ENCODE measurements around the gene RABEP2.
A peak's percentile ranks its signal among the peaks of the same experiment; 100 is the strongest.
"Not testable (repeated sequence)": the region's sequence is repeated elsewhere in the genome, so short reads cannot be mapped to it uniquely, and the experiment has no call there.

Gene RABEP2

DNA sequence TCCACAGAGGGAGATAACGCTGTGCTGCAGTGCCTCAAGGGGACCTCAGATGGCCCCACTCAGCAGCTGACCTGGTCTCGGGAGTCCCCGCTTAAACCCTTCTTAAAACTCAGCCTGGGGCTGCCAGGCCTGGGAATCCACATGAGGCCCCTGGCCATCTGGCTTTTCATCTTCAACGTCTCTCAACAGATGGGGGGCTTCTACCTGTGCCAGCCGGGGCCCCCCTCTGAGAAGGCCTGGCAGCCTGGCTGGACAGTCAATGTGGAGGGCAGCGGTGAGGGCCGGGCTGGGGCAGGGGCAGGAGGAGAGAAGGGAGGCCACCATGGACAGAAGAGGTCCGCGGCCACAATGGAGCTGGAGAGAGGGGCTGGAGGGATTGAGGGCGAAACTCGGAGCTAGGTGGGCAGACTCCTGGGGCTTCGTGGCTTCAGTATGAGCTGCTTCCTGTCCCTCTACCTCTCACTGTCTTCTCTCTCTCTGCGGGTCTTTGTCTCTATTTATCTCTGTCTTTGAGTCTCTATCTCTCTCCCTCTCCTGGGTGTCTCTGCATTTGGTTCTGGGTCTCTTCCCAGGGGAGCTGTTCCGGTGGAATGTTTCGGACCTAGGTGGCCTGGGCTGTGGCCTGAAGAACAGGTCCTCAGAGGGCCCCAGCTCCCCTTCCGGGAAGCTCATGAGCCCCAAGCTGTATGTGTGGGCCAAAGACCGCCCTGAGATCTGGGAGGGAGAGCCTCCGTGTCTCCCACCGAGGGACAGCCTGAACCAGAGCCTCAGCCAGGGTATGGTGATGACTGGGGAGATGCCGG lies 7.5 kb upstream of the RABEP2 start:
- DNase-seq, result no peak

DNA sequence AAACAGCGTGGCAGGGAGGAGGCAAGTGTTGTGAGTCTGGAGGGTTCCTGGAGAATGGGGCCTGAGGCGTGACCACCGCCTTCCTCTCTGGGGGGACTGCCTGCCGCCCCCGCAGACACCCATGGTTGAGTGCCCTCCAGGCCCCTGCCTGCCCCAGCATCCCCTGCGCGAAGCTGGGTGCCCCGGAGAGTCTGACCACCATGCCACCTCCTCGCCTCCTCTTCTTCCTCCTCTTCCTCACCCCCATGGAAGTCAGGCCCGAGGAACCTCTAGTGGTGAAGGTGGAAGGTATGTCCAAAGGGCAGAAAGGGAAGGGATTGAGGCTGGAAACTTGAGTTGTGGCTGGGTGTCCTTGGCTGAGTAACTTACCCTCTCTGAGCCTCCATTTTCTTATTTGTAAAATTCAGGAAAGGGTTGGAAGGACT lies 6.8 kb upstream of the RABEP2 start, which contains the start of gene CD19:
Gene CD19, plus strand, starts transcription at position 171 of the 425 bp plus-strand sequence. Its CDS starts 30 bp downstream, at position 201.
- DNase-seq, result no peak

GRCh38 chr16:28930652-28931051 lies 5.6 kb upstream of the RABEP2 start:
- no peak for DNase-seq

DNA sequence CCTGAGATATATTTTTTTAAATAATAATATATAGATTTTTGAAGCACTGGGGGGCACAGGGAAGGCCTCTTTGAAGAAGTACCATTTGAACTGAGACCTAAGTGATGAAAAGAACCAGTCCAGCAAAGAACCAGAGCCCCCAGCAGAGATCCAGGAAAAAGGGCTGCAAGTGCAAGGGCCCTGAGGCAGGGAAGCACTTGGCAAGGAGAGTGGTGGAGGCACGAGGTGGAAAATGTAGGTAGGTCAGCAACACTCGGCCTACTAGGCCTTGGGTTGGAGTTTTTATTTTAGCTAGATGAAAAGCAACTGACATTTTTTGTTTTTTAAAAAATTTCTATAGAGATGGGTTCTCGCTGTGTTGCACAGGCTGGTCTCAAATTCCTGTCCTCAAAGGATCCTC lies 5.2 kb upstream of the RABEP2 start:
- DNase-seq, result no peak

- no peak for DNase-seq
These were observed 2.8 kb upstream of the RABEP2 start for GRCh38 chr16:28927815-28928214.

DNA sequence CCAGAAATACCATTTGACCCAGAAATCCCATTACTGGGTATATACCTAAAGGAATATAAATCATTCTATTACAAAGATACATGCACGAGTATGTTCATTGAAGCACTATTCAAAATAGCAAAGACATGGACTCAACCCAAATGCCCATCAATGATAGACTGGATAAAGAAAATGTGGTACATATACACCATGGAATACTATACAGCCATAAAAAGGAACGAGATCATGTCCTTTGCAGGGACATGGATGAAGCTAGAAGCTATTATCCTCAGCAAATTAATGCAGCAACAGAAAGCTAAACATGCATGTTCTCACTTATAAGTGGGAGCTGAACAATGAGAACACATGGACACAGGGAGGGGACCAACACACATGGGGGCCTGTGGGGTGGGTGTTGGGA lies 1.2 kb upstream of the RABEP2 start:
- not testable (repeated sequence) for DNase-seq

- DNase-seq, result peak in 1 of 2 experiments; percentile 80
These were observed 569 bp upstream of the RABEP2 start for GRCh38 chr16:28925386-28926228.

- DNase-seq, result no peak
These were observed 658 bp downstream of the RABEP2 start for GRCh38 chr16:28924399-28924761.

- peak; percentile 70 to 84 for DNase-seq
These were observed 1.2 kb downstream of the RABEP2 start for GRCh38 chr16:28923652-28924398.

DNA sequence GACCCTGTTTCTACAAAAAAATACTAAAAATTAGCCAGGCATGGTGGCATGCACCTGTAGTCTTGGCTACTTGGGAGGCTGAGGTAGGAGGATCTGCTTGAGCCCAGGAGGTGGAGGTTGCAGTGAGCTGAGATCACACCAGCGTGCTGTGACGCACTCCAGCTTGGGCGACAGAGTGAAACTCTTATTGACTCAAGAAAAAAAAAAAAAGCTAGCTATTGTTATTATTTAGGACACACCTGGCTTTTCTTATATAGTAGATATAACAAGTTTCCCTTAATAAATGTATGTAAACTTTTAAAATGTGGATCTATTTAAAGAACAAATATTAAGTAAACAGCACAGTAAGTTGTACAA lies 1.8 kb downstream of the RABEP2 start:
- no peak for DNase-seq

DNA sequence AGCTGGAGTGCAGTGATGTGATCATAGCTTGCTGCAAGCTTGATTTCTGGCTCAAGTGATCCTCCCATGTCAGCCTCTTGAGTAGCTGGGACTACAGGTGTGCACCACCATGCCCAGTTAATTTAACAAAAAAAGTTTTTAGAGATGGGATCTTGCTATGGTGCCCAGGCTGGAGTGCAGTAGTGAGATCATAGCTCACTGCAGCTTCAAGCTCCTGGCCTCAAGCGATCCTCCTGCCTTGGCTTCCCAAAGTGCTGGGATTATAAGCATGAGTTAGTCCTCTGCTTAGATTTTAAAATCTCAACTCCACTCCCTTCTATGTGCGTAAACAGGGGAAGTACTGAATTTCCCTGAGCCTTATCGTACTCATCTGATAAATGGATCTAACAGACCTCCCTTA lies 6.3 kb downstream of the RABEP2 start:
- no peak for DNase-seq

- DNase-seq, result no peak
These were observed 7.9 kb downstream of the RABEP2 start for GRCh38 chr16:28917095-28917494.

- DNase-seq, result no peak
These were observed 9.9 kb downstream of the RABEP2 start for GRCh38 chr16:28915181-28915580.

GRCh38 chr16:28913946-28914724 lies 10.9 kb downstream of the RABEP2 start:
- no peak for DNase-seq

DNA sequence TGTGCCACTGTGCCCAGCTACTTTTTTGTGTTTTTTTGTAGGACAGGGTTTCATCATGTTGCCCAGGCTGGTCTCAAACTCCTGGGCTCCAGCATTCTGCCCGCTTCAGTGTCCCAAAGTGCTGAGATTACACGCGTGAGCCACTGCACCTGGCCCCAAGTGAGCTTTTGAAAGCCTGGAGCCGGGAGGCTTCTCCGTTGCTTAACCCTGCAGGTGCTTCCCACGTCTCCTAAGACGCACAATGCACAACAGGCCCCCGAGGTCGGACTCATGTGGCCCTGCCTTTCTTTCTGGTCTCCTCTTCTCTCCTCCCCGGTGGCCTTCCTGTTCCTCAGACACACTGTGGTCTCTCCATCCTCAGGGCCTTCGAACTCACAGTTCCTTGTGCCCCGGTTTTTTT lies 12.5 kb downstream of the RABEP2 start:
- no peak for DNase-seq

- no peak for DNase-seq
These were observed 14.7 kb downstream of the RABEP2 start for GRCh38 chr16:28910086-28911031.

GRCh38 chr16:28905800-28906372 lies 19.2 kb downstream of the RABEP2 start:
- no peak for DNase-seq

DNA sequence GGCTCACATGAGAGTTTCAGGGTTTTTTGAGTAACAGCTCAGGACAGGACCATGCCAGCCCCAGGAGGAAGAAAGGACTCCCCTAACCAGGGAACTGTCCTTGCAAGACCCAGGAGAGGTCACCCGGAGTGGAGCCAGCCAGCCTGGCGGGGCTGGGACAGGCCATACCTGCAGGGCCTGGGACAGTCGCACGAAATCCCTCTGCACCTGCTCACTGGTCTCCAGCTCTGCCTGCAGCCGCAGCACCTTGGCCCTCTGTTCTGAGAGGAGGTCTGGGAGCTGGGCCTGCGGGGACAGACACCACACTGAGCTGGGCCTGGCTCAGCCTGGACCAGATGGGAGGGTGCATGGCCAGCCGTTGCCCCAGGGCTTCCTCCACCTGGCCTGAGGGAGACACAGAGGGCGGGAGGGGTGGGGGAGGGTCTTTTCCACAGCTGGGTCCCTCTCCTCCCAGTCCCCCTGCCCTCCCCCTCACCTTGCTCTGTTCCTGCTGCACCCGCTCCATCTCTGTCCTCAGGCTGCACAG lies 19.7 kb downstream of the RABEP2 start:
- no peak for DNase-seq

- DNase-seq, result no peak
These were observed 20.2 kb downstream of the RABEP2 start for GRCh38 chr16:28904828-28905227.

DNA sequence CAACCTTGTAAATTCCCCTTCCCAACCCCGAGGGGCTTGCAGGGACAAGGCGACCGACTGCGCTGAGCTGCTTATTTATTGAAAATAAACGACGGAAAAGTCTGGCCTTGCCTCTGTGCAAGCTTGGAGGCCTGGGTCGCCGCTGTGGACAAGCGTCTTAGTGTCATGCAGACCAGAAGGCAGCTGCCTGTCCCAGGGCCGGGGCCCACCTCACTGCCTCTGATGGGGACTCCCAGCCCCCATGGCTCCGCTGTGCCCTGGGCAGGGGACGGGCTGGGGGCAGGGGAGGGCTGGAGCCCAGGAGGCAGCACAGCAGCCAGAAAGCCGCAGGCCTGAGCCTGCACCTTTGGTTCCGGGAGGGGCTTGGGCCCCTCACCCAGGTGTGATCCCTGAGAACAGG lies 20.7 kb downstream of the RABEP2 start:
- DNase-seq, result no peak
